ENCODE data around the gene CYGB. TPM values are rescaled to one million over a fixed set of nuclear protein-coding genes. Genes with fewer than 3 reads are reported as not detected.

CYGB gene
- total and polyA plus RNA-seq, 2 of the 13 experiments (the other 11 are each of a cell fraction or from before 2014, with no cell fraction given) = 18.9 to 27.1 TPM

- TF ChIP-seq ZBTB2 (CRISPR knock-in tag; IDR thresholded peaks at IDR 0.05; ENCODE audit: low read depth) (no peak), ZBTB34 (CRISPR knock-in tag; IDR thresholded peaks at IDR 0.05) (0 out of 2 replicates have a peak, but pooled peaks have one; percentile 18), ZSCAN12 (CRISPR knock-in tag; IDR thresholded peaks at IDR 0.05) (no peak), DNMT1 (CRISPR knock-in tag; IDR thresholded peaks at IDR 0.05) (no peak), SMAD1 (CRISPR knock-in tag; IDR thresholded peaks at IDR 0.05; ENCODE audit: borderline replicate concordance, low read depth) (no peak; the same call in 1 of the 2 replicates), KDM4B (CRISPR knock-in tag; IDR thresholded peaks at IDR 0.05) (no peak), ZKSCAN1 (IDR thresholded peaks at IDR 0.05; ENCODE audit: low read length) (no peak), ZNF546 (CRISPR knock-in tag; conservative IDR thresholded peaks at IDR 0.05) (no peak), E2F5 (CRISPR knock-in tag; conservative IDR thresholded peaks at IDR 0.05) (no peak), POLR2G (IDR thresholded peaks at IDR 0.05; ENCODE audit: low read depth, low read length) (0 out of 2 replicates have a peak, but pooled peaks have one; percentile 1), ZNF350 (CRISPR knock-in tag; IDR thresholded peaks at IDR 0.05; ENCODE audit: borderline replicate concordance, low read depth) (0 out of 2 replicates have a peak, but pooled peaks have one; percentile 18), PAF1 (CRISPR knock-in tag; IDR thresholded peaks at IDR 0.05) (no peak), EED (CRISPR knock-in tag; IDR thresholded peaks at IDR 0.05) (0 out of 2 replicates have a peak, but pooled peaks have one; percentile 25), ZFY (CRISPR knock-in tag; IDR thresholded peaks at IDR 0.05) (no peak)
- TF ChIP-seq, protein P1, sequence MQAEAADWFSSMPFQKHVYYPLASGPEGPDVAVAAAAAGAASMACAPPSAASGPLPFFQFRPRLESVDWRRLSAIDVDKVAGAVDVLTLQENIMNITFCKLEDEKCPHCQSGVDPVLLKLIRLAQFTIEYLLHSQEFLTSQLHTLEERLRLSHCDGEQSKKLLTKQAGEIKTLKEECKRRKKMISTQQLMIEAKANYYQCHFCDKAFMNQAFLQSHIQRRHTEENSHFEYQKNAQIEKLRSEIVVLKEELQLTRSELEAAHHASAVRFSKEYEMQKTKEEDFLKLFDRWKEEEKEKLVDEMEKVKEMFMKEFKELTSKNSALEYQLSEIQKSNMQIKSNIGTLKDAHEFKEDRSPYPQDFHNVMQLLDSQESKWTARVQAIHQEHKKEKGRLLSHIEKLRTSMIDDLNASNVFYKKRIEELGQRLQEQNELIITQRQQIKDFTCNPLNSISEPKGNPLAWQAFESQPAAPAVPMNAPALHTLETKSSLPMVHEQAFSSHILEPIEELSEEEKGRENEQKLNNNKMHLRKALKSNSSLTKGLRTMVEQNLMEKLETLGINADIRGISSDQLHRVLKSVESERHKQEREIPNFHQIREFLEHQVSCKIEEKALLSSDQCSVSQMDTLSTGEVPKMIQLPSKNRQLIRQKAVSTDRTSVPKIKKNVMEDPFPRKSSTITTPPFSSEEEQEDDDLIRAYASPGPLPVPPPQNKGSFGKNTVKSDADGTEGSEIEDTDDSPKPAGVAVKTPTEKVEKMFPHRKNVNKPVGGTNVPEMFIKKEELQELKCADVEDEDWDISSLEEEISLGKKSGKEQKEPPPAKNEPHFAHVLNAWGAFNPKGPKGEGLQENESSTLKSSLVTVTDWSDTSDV (CRISPR knock-in tag; IDR thresholded peaks at IDR 0.05) = 0 out of 2 replicates have a peak, but pooled peaks have one; percentile 18
- TF ChIP-seq, protein P2, sequence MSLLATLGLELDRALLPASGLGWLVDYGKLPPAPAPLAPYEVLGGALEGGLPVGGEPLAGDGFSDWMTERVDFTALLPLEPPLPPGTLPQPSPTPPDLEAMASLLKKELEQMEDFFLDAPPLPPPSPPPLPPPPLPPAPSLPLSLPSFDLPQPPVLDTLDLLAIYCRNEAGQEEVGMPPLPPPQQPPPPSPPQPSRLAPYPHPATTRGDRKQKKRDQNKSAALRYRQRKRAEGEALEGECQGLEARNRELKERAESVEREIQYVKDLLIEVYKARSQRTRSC (CRISPR knock-in tag; IDR thresholded peaks at IDR 0.05; ENCODE audit: low read depth) = no peak
- TF ChIP-seq, protein P3, sequence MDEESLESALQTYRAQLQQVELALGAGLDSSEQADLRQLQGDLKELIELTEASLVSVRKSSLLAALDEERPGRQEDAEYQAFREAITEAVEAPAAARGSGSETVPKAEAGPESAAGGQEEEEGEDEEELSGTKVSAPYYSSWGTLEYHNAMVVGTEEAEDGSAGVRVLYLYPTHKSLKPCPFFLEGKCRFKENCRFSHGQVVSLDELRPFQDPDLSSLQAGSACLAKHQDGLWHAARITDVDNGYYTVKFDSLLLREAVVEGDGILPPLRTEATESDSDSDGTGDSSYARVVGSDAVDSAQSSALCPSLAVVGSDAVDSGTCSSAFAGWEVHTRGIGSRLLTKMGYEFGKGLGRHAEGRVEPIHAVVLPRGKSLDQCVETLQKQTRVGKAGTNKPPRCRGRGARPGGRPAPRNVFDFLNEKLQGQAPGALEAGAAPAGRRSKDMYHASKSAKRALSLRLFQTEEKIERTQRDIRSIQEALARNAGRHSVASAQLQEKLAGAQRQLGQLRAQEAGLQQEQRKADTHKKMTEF (CRISPR knock-in tag; IDR thresholded peaks at IDR 0.05) = no peak
- TF ChIP-seq, protein P4, sequence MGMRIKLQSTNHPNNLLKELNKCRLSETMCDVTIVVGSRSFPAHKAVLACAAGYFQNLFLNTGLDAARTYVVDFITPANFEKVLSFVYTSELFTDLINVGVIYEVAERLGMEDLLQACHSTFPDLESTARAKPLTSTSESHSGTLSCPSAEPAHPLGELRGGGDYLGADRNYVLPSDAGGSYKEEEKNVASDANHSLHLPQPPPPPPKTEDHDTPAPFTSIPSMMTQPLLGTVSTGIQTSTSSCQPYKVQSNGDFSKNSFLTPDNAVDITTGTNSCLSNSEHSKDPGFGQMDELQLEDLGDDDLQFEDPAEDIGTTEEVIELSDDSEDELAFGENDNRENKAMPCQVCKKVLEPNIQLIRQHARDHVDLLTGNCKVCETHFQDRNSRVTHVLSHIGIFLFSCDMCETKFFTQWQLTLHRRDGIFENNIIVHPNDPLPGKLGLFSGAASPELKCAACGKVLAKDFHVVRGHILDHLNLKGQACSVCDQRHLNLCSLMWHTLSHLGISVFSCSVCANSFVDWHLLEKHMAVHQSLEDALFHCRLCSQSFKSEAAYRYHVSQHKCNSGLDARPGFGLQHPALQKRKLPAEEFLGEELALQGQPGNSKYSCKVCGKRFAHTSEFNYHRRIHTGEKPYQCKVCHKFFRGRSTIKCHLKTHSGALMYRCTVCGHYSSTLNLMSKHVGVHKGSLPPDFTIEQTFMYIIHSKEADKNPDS (CRISPR knock-in tag; IDR thresholded peaks at IDR 0.05) = 0 out of 2 replicates have a peak, but pooled peaks have one; percentile 48
Measured at GRCh38 chr17:76493505-76494167, 43.9 kb downstream of the CYGB start (continued).
